ENCODE data around the gene RPL41.

Gene RPL41

GRCh38 chr12:56103066-56103711, 13.2 kb upstream of the RPL41 start:
- H4K20me1 ChIP-seq (ENCODE audit: insufficient read depth): peaks cover 14% of the 10 kb centered on the region
- peak overlapping the region; percentile 67 for H2AFZ ChIP-seq (ENCODE audit: low read depth)
- H3K4me1 ChIP-seq (ENCODE audit: low read depth, poor library complexity, severe bottlenecking): peaks cover 32% of the 10 kb centered on the region
- H3K9ac ChIP-seq: peak overlapping the region; percentile 86; the same call in 1 of the 2 replicates
- H3K4me3 ChIP-seq (IDR thresholded peaks at IDR 0.05; ENCODE audit: insufficient read depth, low read depth, low read length): peak overlapping the region; percentile 77
- peaks cover 39% of the 10 kb centered on the region for H3K79me2 ChIP-seq (ENCODE audit: insufficient read depth, low read depth)
- H3K4me2 ChIP-seq: peak overlapping the region; percentile 81
- H3K36me3 ChIP-seq (ENCODE audit: insufficient read depth): peaks cover 21% of the 10 kb centered on the region; the same call in 1 of the 2 replicates
- TF ChIP-seq, protein P1, sequence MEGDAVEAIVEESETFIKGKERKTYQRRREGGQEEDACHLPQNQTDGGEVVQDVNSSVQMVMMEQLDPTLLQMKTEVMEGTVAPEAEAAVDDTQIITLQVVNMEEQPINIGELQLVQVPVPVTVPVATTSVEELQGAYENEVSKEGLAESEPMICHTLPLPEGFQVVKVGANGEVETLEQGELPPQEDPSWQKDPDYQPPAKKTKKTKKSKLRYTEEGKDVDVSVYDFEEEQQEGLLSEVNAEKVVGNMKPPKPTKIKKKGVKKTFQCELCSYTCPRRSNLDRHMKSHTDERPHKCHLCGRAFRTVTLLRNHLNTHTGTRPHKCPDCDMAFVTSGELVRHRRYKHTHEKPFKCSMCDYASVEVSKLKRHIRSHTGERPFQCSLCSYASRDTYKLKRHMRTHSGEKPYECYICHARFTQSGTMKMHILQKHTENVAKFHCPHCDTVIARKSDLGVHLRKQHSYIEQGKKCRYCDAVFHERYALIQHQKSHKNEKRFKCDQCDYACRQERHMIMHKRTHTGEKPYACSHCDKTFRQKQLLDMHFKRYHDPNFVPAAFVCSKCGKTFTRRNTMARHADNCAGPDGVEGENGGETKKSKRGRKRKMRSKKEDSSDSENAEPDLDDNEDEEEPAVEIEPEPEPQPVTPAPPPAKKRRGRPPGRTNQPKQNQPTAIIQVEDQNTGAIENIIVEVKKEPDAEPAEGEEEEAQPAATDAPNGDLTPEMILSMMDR (conservative IDR thresholded peaks at IDR 0.05; ENCODE audit: low read depth, low read length): no peak
- no peak overlapping the region; the same call in 1 of the 2 replicates for H3K27ac ChIP-seq
- no peaks in the 10 kb centered on the region for H3K27me3 ChIP-seq (ENCODE audit: insufficient read depth, low read depth)

- Histone ChIP-seq H3K79me2 (ENCODE audit: insufficient read depth, low read depth) (peaks cover 45% of the 10 kb centered on the region), H3K27ac (no peak overlapping the region; the same call in 1 of the 2 replicates), H3K4me2 (peak overlapping the region; percentile 81), H3K36me3 (ENCODE audit: insufficient read depth) (peaks cover 27% of the 10 kb centered on the region; the same call in 1 of the 2 replicates), H2AFZ (ENCODE audit: low read depth) (peak overlapping the region; percentile 67), H3K4me3 (IDR thresholded peaks at IDR 0.05; ENCODE audit: insufficient read depth, low read depth, low read length) (peak overlapping the region; percentile 77), H4K20me1 (ENCODE audit: insufficient read depth) (peaks cover 17% of the 10 kb centered on the region), H3K9ac (peak overlapping the region; percentile 86; the same call in 1 of the 2 replicates), H3K27me3 (ENCODE audit: insufficient read depth, low read depth) (no peaks in the 10 kb centered on the region), H3K4me1 (ENCODE audit: low read depth, poor library complexity, severe bottlenecking) (peaks cover 32% of the 10 kb centered on the region)
- TF ChIP-seq, protein P1 (conservative IDR thresholded peaks at IDR 0.05; ENCODE audit: low read depth, low read length): no peak
These were observed 12.7 kb upstream of the RPL41 start for GRCh38 chr12:56103823-56104108.

DNA sequence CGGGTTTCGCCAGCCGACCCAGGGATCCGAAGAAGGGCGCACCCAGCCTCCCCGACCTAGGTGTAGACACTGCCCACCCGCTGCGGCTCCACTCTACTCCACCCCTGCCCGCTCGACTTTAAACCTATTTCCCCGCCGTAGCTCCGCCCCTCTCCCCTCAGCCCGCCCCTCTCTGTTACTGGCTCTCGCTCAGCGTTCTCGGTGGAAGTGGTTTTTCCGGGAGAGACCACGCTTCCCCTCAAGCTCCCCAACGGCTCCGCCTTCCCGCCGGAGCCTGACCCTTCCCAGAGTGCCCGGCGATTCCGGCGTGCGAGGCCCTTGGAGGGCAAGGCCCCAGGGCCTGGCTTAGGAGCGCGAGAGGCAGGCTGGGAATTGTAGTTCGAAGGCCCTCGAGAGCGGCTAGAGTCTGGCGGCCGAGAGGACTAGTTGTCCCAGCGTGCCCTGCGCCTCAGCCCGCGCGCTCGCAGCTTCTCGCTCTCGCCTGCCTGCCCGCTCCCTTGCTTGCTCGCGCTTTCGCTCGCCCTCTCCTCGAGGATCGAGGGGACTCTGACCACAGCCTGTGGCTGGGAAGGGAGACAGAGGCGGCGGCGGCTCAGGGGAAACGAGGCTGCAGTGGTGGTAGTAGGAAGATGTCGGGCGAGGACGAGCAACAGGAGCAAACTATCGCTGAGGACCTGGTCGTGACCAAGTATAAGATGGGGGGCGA, 12.2 kb upstream of the RPL41 start, which contains the start of gene PA2G4:
PA2G4 (plus strand) TSS at position 451 of the 706 bp plus-strand sequence; CDS start at position 630, 179 bp downstream.
- H2AFZ ChIP-seq (ENCODE audit: low read depth): peak within 1 kb of the TSS; percentile 67
- peak within 1 kb of the TSS; percentile 81 for H3K4me2 ChIP-seq
- TF ChIP-seq, protein P1 (conservative IDR thresholded peaks at IDR 0.05; ENCODE audit: low read depth, low read length): no peak; the same call in 1 of the 2 replicates
- no peaks in the 10 kb centered on the region for H3K27me3 ChIP-seq (ENCODE audit: insufficient read depth, low read depth)
- H4K20me1 ChIP-seq (ENCODE audit: insufficient read depth): peaks cover 17% of the 10 kb centered on the region
- H3K27ac ChIP-seq: peak within 1 kb of the TSS; percentile 61
- H3K36me3 ChIP-seq (ENCODE audit: insufficient read depth): peaks cover 32% of the 10 kb centered on the region; the same call in 1 of the 2 replicates
- peaks cover 32% of the 10 kb centered on the region for H3K4me1 ChIP-seq (ENCODE audit: low read depth, poor library complexity, severe bottlenecking)
- H3K4me3 ChIP-seq (IDR thresholded peaks at IDR 0.05; ENCODE audit: insufficient read depth, low read depth, low read length): peak within 1 kb of the TSS; percentile 77
- peaks cover 49% of the 10 kb centered on the region for H3K79me2 ChIP-seq (ENCODE audit: insufficient read depth, low read depth)
- H3K9ac ChIP-seq: peak within 1 kb of the TSS; percentile 86

DNA sequence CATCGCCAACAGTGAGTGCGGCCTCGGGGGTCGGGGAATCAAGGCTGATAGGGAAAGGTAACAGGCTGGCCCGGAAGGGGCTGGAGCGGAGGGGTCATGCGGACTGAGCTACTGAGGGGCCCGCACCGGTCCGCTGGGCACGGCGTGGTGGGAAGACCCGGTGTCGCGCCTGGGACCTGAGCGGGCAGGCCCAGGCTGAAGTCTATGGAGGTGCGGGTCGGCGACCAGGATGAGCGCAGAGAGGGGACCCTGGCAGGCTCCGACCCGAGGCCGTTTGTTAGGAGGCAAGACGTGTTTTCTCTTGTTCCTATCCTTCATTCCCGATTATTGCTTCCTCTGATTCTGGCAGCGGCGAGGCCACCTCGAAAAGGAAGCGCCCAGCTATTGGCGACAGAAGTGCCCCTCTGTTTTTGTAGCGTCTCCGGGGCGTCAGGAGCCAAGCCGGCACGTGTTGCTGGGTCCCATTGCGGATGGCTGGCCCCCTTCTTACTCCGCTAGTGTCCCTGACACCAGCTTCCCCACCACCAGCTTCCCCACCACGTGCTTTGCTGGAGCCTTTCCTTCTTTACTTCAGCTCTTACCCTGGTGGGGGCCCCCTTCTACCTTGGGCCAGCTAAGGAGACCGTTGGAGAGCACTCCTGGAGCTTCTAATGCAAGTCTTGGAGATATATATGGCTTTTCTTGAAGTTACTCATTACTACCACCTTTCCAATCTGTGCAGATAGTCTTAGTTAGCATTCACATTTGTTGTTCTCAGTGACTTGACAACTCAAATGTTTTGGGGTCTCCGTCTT, 11.4 kb upstream of the RPL41 start:
- Histone ChIP-seq H3K9ac (peak overlapping the region; percentile 86), H2AFZ (ENCODE audit: low read depth) (peak overlapping the region; percentile 67), H3K4me3 (IDR thresholded peaks at IDR 0.05; ENCODE audit: insufficient read depth, low read depth, low read length) (peak overlapping the region; percentile 37), H3K4me1 (ENCODE audit: low read depth, poor library complexity, severe bottlenecking) (peaks cover 32% of the 10 kb centered on the region), H4K20me1 (ENCODE audit: insufficient read depth) (peaks cover 17% of the 10 kb centered on the region), H3K27me3 (ENCODE audit: insufficient read depth, low read depth) (no peaks in the 10 kb centered on the region), H3K36me3 (ENCODE audit: insufficient read depth) (peaks cover 37% of the 10 kb centered on the region; the same call in 1 of the 2 replicates), H3K79me2 (ENCODE audit: insufficient read depth, low read depth) (peaks cover 49% of the 10 kb centered on the region), H3K27ac (peak overlapping the region; percentile 61), H3K4me2 (peak overlapping the region; percentile 81)
- TF ChIP-seq, protein P1 (conservative IDR thresholded peaks at IDR 0.05; ENCODE audit: low read depth, low read length): peak; percentile 32; the same call in 1 of the 2 replicates

All from KMS-11 (cell line).